Activated naive CD8-positive, alpha-beta T cell treated with anti-CD3 and anti-CD28 coated beads, Interleukin-2, amount 10 ng/mL, durations not matched to agents 7 days and 5 days (primary cell): ENCODE data around the gene AP1G2. TPM values are rescaled to one million over a fixed set of nuclear protein-coding genes. Genes with fewer than 3 reads are reported as not detected.
A peak's percentile ranks its signal among the peaks of the same experiment; 100 is the strongest.
"Not testable (repeated sequence)": the region's sequence is repeated elsewhere in the genome, so short reads cannot be mapped to it uniquely, and the experiment has no call there.

Experiments
- ATAC-seq: fragments of 150-1000 bp; cut with Tn5 transposase; one replicate; pipeline ENCODE4 v1.10.0; 2021; ENCODE audit warnings: low read depth, moderate library complexity
- POLR2A ChIA-PET: fragments of 350-600 bp; sonication (Branson Sonifier 250); formaldehyde crosslinking; loops from one replicate; lab custom pipeline; 2021; ENCODE audit warnings: antibody characterized with exemption; lab: Charles Lee
- DNase-seq: peaks from one replicate; pipeline ENCODE4 v3.0.0; 2021
- H3K27ac Mint-ChIP-seq: one replicate; pipeline ENCODE4 v1.8.0; 2022; ENCODE audit warnings: mild to moderate bottlenecking, mixed read lengths
- H3K27me3 Mint-ChIP-seq: one replicate; pipeline ENCODE4 v1.8.0; 2022; ENCODE audit warnings: mild to moderate bottlenecking, moderate library complexity, mixed read lengths
- H3K36me3 Mint-ChIP-seq: one replicate; pipeline ENCODE4 v1.8.0; 2021; ENCODE audit warnings: mild to moderate bottlenecking, mixed read lengths
- H3K4me1 Mint-ChIP-seq: one replicate; pipeline ENCODE4 v1.8.0; 2021; ENCODE audit warnings: mixed read lengths
- H3K4me3 Mint-ChIP-seq: one replicate; pipeline ENCODE4 v1.8.0; 2022; ENCODE audit warnings: mild to moderate bottlenecking, moderate library complexity, mixed read lengths
- H3K9me3 Mint-ChIP-seq: one replicate; pipeline ENCODE4 v1.8.0; 2021; ENCODE audit warnings: mixed read lengths
- total RNA-seq, 2 experiments: library from RNA; stranded (reverse); gene quantifications; one replicate each; pipeline ENCODE4 v1.2.3, GENCODE V29; 2021

Gene AP1G2
- total RNA-seq, 2 experiments from 2014 or later, result 335 to 389 TPM

DNA sequence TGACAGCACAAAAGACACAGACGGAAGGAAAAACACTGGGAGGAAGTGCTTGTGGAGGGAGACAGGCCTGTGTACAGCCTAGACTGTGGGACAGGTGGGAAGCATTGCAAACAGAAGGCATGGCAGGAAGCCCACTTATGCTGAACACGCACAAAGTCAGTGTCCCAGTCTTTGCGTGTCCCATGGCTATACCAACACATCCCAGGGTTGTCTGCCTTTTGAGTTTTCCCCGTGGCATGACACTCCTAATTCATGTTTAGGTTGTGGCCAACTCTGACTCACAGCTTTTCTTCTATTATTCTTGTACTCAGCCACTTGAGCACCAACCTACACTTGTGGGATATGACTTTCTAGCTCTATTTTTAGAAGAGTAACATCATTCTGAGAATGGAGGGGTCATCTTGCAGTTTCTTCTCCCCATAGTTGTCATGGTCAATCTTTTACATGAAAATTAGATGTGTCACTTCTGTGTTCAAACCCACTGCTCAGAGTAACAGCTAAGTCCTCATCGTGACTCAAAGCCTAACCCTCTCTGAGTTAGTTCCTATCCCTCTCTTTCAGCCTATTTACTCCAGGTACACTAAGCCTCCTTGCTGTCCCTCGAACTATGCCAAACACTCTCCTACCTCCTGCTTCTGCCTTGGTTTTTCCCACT, 38.5 kb upstream of the AP1G2 start:
- DNase-seq, result no peak
- H3K36me3 Mint-ChIP-seq, result peaks cover 12% of the 10 kb centered on the region
- no peak overlapping the region for H3K4me3 Mint-ChIP-seq
- no peak for ATAC-seq
- no peaks in the 10 kb centered on the region for H3K27me3 Mint-ChIP-seq
- H3K9me3 Mint-ChIP-seq, result peaks cover 7% of the 10 kb centered on the region
- peaks cover 32% of the 10 kb centered on the region for H3K4me1 Mint-ChIP-seq
- peak overlapping the region; percentile 10 for H3K27ac Mint-ChIP-seq
- POLR2A ChIA-PET, result interaction anchor here (0.8 to 1.4 kb wide), 2 partner anchors 26 to 39 kb away, joined by 3 to 4 read pairs; partner anchors contain the start of gene AP1G2

DNA sequence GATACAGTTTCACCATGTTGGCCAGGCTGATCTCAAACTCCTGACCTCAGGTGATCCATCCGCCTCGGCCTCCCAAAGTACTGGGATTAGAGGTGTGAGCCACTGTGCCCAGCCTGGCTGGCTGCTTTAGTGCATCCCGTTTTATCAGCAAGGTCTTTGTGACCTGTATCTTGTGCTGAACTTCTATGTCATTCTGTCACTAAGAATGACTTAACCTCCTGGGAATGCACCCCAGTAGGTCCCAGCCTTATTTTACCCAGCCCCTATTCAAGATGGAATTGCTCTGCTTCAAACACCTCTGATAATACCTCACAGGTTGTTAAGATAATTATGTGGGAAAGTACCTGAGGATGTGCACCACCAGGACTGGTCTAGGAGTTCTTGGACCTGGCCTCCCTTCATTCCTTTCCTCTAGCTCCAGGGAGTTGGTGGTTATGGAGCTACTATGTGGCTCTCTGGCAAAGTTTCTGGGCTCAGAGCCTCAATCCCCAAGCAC, 37.1 kb upstream of the AP1G2 start:
- Mint-ChIP-seq H3K4me3 (no peak overlapping the region), H3K9me3 (peaks cover 7% of the 10 kb centered on the region), H3K4me1 (peaks cover 20% of the 10 kb centered on the region), H3K27ac (no peak overlapping the region), H3K27me3 (no peaks in the 10 kb centered on the region), H3K36me3 (peaks cover 10% of the 10 kb centered on the region)
- POLR2A ChIA-PET, result no interaction called here
- DNase-seq (no peak), ATAC-seq (no peak)

DNA sequence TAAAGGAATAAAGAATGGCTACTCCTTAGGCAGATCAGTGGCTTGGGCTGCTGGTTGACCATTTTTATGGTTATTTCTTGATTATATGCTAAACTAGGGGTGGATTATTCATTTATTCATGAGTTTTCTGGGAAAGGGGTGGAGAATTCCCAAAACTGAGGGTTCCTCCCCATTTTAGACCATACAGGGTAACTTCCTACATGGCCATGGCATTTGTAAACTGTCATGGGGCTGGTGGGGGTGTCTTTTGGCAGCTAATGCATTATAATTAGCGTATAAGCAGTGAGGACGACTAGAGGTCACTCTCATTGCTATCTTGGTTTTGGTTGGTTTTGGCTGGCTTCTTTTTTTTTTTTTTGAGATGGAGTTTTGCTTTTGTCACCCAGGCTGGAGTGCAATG, 36.6 kb upstream of the AP1G2 start:
- peaks cover 18% of the 10 kb centered on the region for H3K4me1 Mint-ChIP-seq
- no peak overlapping the region for H3K4me3 Mint-ChIP-seq
- POLR2A ChIA-PET, result no interaction called here
- DNase-seq (no peak), ATAC-seq (no peak)
- no peaks in the 10 kb centered on the region for H3K27me3 Mint-ChIP-seq
- H3K9me3 Mint-ChIP-seq, result peaks cover 6% of the 10 kb centered on the region
- peaks cover 6% of the 10 kb centered on the region for H3K36me3 Mint-ChIP-seq
- H3K27ac Mint-ChIP-seq, result no peak overlapping the region

DNA sequence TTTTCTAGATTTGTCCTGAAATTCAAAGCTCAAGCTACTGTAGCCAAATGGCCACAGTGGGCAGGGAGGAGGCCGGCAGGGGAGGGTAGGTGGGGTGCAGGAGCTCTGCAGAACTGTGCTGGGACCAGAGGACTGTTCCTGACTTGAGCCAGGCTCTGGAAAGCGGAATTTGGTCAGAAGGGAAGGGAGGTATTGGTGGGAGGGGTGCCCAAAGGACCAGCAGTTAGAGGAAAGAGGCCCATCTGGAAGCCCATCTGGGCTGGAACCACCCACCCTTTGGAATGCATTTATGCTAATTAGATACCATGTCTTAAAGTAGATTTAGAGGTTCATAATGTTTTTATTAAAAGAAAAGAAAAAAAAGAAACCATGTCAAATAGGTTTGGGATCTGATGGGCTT, 35.5 kb upstream of the AP1G2 start:
- POLR2A ChIA-PET, result no interaction called here
- no peaks in the 10 kb centered on the region for H3K9me3 Mint-ChIP-seq
- peaks cover 12% of the 10 kb centered on the region for H3K4me1 Mint-ChIP-seq
- no peaks in the 10 kb centered on the region for H3K36me3 Mint-ChIP-seq
- H3K4me3 Mint-ChIP-seq, result no peak overlapping the region
- H3K27ac Mint-ChIP-seq, result no peak overlapping the region
- ATAC-seq, result no peak
- no peak for DNase-seq
- no peaks in the 10 kb centered on the region for H3K27me3 Mint-ChIP-seq

DNA sequence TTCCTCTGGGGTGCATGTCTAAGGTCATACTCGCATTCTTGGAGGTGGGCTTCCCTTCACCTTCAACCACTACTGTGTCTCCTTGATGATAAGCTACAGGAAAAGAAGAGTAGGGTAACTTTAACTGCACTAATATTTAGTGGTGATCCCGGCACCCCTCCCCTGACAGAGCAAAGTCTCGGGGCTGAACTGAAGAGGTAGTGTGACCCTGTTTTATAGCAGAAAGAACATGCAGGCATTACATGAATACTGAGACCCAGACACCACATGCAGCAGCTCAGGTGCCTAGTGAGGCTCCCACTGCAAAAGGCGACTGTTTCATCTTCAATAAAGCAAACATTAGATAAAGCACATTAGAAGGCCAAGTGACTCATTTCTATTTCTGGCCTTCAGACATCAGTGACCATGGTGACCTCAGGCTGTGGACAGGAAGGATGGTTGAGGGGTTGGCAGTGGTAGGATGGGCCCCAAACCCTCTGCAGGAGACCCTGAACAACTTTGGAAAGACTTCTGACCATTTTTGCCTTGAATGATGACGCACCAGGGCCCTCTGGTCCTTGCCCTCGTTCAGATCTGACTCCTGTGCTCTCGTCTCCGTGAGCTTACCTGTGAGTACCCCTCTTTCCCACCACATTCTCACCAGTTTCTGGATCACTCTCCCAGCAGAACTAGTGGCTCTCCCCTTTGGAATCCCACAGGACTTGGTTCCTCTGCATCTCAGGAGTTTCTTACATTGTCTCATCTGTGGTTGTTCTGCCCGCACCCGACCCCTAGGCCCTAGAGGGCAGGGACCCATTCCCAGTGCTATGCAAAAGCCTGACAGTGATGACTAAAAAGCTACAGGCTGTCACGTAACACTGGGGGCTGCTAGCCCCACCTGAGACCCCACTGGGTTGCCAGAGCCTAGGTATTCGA, 34.8 kb upstream of the AP1G2 start:
- H3K36me3 Mint-ChIP-seq, result no peaks in the 10 kb centered on the region
- peaks cover 12% of the 10 kb centered on the region for H3K4me1 Mint-ChIP-seq
- no peaks in the 10 kb centered on the region for H3K9me3 Mint-ChIP-seq
- no peaks in the 10 kb centered on the region for H3K27me3 Mint-ChIP-seq
- POLR2A ChIA-PET, result no interaction called here
- H3K27ac Mint-ChIP-seq, result no peak overlapping the region
- ATAC-seq (no peak), DNase-seq (no peak)
- no peak overlapping the region for H3K4me3 Mint-ChIP-seq

DNA sequence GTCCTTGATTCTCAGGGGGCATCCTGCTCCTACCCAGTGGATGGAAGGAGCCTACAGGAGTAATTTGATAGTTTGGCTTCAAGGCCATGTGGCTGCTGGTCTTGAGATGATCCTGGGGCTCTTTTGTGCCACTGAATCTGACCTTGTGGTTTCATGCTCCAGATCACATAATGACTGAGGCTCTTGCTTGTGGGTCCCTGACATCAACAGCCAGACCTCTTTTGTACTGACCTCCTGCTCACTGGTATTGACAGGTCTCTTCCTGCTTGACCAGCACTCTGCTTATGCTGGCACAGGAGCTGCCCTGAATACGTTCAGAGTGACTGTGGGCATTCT, 34.2 kb upstream of the AP1G2 start:
- POLR2A ChIA-PET, result no interaction called here
- no peak for ATAC-seq
- Mint-ChIP-seq H3K27me3 (peaks cover 2% of the 10 kb centered on the region), H3K27ac (no peak overlapping the region), H3K9me3 (no peaks in the 10 kb centered on the region), H3K4me3 (no peak overlapping the region), H3K4me1 (peaks cover 10% of the 10 kb centered on the region), H3K36me3 (no peaks in the 10 kb centered on the region)
- no peak for DNase-seq

DNA sequence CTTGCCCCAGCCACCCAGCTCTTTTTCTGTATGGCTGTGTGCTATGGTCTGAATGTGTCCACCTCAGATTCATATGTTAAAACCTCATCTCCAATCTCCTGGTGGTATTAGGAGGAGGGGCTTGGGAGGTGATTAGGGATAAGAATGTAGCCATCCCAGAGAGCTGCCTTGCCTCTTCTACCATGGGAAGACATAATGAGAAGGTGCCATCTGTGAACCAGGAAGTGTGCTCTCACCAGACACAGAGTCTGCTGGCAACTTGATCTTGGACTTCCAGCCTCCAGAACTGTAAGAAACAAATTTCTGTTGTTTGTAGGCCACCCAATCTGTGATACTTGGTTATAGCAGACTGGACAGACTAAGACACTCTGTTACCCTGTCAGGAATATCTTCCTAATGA, 33.8 kb upstream of the AP1G2 start:
- Mint-ChIP-seq H3K4me3 (no peak overlapping the region), H3K36me3 (no peaks in the 10 kb centered on the region), H3K9me3 (no peaks in the 10 kb centered on the region), H3K4me1 (peaks cover 8% of the 10 kb centered on the region), H3K27me3 (peaks cover 3% of the 10 kb centered on the region), H3K27ac (no peak overlapping the region)
- no peak for ATAC-seq
- POLR2A ChIA-PET, result interaction anchor here (2.7 kb wide), 1 partner anchor 9 kb away, joined by 7 read pairs; no protein-coding TSS in a partner anchor
- DNase-seq, result no peak

DNA sequence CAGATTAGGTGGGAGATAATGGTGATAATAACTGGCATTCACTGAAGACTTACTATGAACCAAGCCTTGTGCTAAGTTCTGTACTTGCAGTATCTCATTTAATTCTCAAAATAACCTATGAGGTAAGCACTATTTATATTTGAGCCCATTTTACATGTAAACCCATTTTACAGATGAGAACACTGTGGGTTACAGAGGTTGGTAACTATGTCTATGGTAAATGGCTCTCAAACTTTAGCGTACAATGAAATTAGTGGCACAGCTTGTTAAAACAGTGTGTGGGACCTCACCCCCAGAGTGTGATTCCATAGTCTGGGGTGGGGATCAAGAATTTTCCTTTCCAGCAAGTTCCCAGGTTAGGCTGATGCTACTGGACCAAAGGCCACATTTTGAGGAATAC, 33.2 kb upstream of the AP1G2 start:
- peaks cover 3% of the 10 kb centered on the region for H3K4me1 Mint-ChIP-seq
- peaks cover 3% of the 10 kb centered on the region for H3K27me3 Mint-ChIP-seq
- ATAC-seq (no peak), DNase-seq (no peak)
- no peaks in the 10 kb centered on the region for H3K36me3 Mint-ChIP-seq
- POLR2A ChIA-PET, result interaction anchor here (2.7 kb wide), 1 partner anchor 10 kb away, joined by 7 read pairs; no protein-coding TSS in a partner anchor
- no peak overlapping the region for H3K27ac Mint-ChIP-seq
- no peaks in the 10 kb centered on the region for H3K9me3 Mint-ChIP-seq
- H3K4me3 Mint-ChIP-seq, result no peak overlapping the region

DNA sequence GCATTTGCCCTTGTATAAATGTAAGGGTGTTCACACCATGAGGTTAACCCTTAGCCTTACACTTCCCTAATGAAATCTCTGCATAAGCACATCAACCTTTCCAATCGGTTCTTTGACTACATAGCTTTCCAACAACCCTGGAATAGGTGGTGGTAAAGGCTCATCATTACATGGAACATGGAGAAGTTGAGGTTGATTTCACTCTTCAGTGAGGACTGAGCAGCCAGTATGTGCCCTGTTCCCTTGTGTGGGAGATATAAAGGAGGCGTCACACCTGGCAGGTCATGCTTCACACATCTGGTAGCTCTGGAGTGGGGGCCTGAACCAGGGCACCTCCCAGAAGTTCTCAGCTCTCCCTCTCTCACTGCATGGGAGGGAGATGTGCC, 32.7 kb upstream of the AP1G2 start:
- Mint-ChIP-seq H3K27ac (no peak overlapping the region), H3K4me3 (no peak overlapping the region), H3K36me3 (no peaks in the 10 kb centered on the region), H3K4me1 (no peaks in the 10 kb centered on the region), H3K27me3 (peaks cover 3% of the 10 kb centered on the region), H3K9me3 (no peaks in the 10 kb centered on the region)
- POLR2A ChIA-PET, result interaction anchor here (2.7 kb wide), 1 partner anchor 10 kb away, joined by 7 read pairs; no protein-coding TSS in a partner anchor
- DNase-seq (no peak), ATAC-seq (no peak)

DNA sequence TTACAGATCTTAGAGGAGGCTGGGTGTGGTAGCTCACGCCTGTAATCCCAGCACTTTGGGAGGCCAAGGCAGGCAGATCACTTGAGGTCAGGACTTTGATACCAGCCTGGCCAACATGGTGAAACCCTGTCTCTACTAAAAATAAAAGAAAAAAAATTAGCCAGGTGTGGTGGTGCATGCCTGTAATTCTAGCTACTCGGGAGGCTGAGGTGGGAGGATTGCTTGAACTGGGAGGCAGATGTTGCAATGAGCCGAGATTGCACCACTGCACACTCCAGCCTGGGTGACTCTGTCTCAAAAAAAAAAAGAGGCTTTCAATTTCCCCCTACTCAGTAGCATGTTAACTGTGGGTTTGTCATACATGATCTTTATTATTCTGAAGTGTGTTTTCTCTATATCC, 26.6 kb upstream of the AP1G2 start:
- H3K27me3 Mint-ChIP-seq, H3K4me1 Mint-ChIP-seq, DNase-seq, POLR2A ChIA-PET, H3K36me3 Mint-ChIP-seq, H3K27ac Mint-ChIP-seq, H3K4me3 Mint-ChIP-seq, H3K9me3 Mint-ChIP-seq, ATAC-seq: not testable (repeated sequence)

DNA sequence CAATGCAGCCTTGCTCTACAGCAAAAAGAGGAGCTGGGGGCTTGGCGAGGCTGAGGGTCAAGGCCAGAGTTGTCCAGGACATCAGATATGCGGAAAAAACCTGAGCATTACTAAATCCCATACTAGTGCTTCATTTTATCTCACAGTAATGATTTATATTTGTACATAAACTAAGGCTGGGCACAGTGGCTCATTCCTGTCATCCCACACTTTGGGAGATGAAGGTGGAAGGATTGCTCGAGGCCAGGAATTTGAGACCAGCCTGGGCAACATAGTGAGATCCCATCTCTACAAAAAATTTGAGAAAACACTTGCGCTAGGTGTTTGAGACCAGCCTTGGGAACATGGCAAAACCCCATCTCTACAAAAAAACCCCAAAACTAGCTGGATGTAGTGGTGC, 22.6 kb upstream of the AP1G2 start:
- H3K27me3 Mint-ChIP-seq, result peaks cover 10% of the 10 kb centered on the region
- no peak overlapping the region for H3K27ac Mint-ChIP-seq
- H3K36me3 Mint-ChIP-seq, result no peaks in the 10 kb centered on the region
- no peaks in the 10 kb centered on the region for H3K9me3 Mint-ChIP-seq
- POLR2A ChIA-PET, result no interaction called here
- no peak overlapping the region for H3K4me3 Mint-ChIP-seq
- no peak for DNase-seq
- peaks cover 4% of the 10 kb centered on the region for H3K4me1 Mint-ChIP-seq
- ATAC-seq, result no peak

DNA sequence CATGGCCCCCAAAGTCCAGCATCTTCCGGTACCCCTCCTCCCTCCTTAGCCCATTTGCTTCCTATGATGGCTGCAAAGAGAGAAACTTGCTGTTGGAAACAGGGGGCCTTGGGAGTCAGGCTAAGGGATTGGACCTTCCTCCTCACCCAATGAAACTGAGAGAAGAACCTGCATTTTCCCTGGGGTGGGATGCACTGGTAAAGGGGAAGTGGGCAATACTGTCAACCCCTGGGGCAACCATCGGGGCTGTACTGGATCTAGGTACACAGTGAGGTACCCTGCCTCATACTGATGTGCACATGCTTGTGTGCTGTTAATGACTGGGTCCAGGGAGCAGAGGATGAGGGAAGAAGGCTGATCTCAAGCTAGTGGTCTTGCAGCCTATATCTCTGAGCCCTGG, 22.0 kb upstream of the AP1G2 start:
- Mint-ChIP-seq H3K27me3 (peaks cover 10% of the 10 kb centered on the region), H3K36me3 (no peaks in the 10 kb centered on the region), H3K4me1 (peaks cover 4% of the 10 kb centered on the region), H3K9me3 (no peaks in the 10 kb centered on the region), H3K4me3 (no peak overlapping the region), H3K27ac (no peak overlapping the region)
- ATAC-seq, result no peak
- DNase-seq, result no peak
- POLR2A ChIA-PET, result interaction anchor here (0.9 to 1.1 kb wide), 3 partner anchors 42 to 363 kb away, joined by 3 to 4 read pairs (median 3); partner anchors contain the start of gene DHRS4

DNA sequence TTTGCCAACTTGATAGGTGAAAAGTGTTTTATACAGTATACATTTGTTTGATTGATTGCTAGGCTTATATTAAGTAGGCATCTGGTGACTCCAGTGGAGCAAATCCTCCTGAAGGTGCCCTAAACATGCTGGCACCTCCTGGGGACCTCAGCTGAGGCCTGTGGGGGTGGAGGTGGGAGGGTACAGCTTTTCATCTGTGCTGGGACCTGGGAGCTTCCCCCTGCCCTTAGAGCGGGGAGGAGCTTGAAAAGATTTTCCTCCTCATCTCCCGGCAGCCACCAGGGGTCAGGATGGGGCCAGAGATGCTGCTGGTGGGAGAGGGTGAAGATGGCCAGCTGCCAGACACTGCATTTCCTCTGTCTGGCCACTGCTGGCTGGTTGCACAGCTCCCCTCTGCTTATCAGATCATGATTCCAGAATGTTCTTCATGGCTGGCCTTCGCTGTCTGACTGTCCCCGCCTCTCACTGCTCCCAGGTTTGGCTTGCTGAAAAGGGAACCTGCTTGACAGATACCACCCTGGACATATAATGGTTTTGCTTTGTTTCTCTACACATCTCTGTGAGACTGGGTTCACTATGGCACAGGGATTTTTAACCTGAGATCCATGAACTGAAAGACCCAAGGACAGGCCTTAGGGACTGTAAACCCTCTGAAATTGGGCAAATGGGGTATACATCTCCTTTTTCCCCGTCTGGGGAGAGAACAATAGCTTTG, 21.4 kb upstream of the AP1G2 start:
- Mint-ChIP-seq H3K4me3 (no peak overlapping the region), H3K27ac (no peak overlapping the region), H3K4me1 (peaks cover 4% of the 10 kb centered on the region), H3K36me3 (no peaks in the 10 kb centered on the region), H3K9me3 (no peaks in the 10 kb centered on the region), H3K27me3 (peaks cover 10% of the 10 kb centered on the region)
- DNase-seq (peak; percentile 83), ATAC-seq (peak; percentile 99)
- POLR2A ChIA-PET, result interaction anchor here (0.6 to 1.1 kb wide), 5 partner anchors 10 to 364 kb away, joined by 3 to 4 read pairs (median 3); partner anchors contain the start of genes AP1G2 and DHRS4
